ENCODE results near the gene CREG2.
"Not testable (repeated sequence)": the region's sequence is repeated elsewhere in the genome, so short reads cannot be mapped to it uniquely, and the experiment has no call there.

The CREG2 gene

DNA sequence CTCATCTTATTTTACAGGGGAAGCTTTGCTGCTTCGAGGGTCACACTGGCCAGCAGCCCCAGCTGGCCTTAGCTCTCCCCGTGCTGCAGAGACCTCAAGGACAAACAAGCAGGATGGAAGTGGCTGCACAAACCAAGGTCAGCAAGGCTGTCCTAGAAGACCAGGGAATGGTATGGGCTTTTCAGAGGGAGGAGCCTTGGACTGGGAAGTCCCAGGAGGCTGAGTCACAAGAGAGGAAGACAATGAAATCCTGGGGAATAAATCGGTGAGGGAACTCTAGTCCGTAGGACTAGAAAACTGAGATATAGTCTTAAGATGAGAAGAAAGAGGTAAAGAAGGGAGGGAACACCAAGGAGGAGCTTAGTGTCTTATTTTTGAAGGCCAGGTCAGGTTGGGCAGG is 15.7 kb downstream of the CREG2 start:
- DNase-seq (ENCODE audit: low read depth): no peak

DNA sequence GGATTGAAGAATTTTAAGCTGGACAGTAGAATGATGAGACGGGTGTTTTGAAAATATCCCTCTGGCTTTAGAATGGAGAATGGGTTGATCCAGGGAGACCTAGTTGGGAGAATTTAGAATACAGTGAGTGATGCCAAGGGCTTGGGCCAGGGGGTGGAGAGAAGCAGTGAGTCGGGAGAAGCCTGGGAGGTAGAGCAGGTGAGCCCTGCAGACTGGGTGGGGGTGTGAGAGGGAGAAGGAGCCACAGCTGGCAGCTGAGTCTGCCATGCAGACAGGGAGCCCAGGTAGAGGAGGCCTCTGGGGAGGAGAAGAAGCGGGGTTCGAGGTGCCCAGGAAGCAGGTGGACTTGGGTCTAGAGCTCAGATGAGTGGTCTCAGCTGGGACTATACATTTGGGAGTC is 18.2 kb downstream of the CREG2 start:
- no peak for DNase-seq (ENCODE audit: low read depth)

DNA sequence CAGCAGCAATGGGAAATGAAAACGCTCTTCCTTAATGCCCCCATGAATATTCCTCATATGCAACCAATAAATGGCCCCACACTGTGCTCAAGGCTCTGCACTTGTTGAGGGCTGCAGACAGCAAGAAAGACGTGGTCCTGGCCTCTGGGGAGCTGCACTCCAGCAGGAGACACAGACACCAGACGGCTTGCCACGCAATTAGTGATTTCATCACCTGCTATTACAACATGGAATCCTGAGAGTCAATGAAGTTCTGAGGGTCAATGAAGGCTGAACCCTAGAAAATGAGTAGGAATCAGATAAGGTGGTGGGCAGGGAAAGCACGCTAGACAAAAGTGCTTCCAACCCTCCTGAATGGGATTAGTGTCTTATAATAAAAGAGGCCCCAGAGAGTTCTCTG is 18.9 kb downstream of the CREG2 start:
- DNase-seq (ENCODE audit: low read depth): no peak

DNA sequence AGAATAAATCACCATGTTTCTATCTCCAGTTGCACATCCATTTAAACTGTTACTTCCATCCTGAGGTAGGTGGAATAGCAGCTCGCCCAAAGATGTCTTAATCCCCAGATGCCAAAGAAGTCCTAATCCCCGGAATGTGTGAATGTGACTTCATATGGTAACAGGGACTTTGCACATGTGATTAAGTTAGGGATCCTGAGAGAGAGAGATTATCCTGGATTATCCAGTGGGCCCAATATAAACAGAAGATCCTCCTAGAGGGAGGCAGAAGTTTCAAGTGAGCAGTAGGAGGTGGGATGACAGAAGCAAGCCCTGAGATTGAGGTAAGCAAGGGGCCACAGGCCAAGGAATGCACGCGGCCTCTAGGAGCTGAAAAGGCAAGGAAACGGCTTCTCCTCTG is 19.8 kb downstream of the CREG2 start:
- DNase-seq (ENCODE audit: low read depth): no peak

DNA sequence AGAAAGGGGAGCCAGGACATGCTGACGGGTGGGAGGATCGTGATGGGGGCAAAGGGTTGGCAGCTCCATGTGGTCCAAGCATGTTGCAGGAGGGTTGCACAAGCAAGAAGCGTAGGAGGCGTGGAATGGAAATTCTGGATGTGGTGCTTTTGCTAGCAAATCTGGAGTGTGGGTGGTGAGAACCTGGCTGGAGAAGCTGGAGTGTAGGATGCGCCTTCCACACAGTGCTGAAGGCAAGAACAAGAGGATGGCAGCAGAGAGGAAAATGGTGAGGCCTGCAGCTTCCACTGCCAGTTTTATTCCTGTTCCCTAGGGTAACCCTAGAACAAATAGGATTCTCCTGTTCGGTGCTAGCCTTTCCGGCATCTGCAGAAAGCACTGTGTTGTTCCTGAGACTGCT is 22.4 kb downstream of the CREG2 start:
- no peak for DNase-seq (ENCODE audit: low read depth)

DNA sequence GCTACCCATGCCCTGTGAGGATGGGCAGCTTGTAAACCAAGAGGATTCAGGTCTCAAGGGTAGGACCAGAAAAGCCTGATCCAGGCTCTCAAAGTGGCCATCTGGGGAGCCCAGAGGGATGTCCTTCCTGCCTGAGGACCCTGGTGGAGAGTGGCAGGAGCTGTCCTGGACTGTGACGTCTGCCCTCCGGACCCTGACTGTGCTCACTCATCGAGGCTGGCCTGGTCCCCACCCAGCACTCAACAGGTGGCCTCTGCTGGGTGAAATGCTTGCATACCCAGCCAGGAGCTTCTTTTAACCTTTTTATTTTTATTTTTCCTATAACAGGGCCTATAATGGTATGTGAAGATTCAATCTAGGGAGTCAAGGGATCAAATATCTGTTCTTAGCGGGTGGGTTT is 24.5 kb downstream of the CREG2 start:
- DNase-seq (ENCODE audit: low read depth): no peak

DNA sequence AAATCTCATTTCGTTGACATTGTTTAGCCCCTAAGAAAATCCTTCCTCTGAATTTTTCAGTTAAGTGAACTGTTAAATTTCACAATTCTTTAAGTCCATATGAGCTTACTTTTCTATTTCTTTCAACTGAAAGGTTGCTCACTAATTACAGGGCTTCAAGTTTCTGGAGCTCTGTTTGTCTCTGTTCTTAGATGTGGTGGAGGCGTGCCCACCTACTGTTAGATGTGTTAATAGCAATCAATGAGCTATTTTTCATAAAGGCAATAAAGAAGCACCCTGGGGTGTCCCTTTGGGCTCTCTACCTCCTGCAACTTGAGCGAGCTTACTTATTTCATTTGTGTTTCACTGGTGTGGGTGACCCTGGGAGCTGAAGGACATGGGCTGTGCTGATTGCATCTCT is 25.0 kb downstream of the CREG2 start:
- no peak for DNase-seq (ENCODE audit: low read depth)

DNA sequence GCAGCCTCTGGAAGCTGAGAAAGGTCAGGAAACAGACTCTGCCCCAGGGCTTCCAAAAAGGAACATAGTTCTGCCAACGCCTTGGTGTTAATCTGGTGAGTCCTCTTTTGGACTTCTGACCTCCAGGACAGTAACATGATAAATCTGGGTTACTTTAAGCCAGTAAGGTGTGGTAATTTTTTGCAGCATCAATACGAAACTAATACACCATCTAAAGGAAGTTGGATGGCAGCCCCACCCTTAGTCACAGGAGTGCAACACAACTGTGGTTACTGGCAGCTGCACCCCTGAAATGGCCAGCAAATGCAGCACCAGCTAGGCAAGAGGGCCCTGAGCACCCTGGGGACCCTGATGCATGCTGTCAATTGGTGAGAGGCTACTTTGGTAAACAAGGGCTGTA is 25.8 kb downstream of the CREG2 start:
- DNase-seq (ENCODE audit: low read depth): no peak

DNA sequence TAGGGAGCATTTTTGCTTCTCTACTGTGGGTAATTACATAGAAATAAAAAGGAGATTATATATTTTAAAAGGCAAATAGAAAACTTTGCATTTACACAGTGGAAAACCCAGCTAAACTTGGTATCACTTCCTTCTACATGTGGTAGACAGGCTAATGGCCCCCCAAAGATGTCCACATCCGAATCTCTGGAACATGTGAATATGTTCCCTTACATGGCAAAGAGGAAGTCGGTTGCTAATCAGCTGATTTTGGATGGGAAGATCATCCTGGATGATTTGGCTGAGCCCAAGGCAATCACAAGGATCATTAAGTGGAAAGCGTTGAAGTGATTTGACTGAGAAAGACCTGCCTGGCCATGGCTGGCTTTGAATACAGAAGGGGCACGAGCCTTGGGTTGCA is 26.2 kb downstream of the CREG2 start:
- DNase-seq (ENCODE audit: low read depth): no peak

DNA sequence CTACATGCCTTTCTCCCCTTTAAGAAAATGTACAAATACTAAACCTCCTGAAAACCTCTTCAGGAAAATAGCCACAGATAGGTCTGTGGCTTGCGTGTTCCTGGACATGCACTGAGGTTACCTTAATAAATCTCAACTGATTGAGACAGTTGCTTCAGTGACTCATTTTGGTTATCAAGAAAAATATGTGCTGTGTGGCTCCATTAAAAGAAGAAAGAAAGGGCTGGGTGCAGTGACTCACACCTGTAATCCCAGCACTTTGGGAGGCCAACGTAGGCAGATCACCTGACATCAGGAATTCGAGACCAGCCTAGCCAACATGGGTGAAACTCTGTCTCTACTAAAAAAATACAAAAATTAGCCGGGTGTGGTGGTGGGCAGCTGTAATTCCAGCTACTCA is 27.1 kb downstream of the CREG2 start:
- DNase-seq (ENCODE audit: low read depth): no peak

DNA sequence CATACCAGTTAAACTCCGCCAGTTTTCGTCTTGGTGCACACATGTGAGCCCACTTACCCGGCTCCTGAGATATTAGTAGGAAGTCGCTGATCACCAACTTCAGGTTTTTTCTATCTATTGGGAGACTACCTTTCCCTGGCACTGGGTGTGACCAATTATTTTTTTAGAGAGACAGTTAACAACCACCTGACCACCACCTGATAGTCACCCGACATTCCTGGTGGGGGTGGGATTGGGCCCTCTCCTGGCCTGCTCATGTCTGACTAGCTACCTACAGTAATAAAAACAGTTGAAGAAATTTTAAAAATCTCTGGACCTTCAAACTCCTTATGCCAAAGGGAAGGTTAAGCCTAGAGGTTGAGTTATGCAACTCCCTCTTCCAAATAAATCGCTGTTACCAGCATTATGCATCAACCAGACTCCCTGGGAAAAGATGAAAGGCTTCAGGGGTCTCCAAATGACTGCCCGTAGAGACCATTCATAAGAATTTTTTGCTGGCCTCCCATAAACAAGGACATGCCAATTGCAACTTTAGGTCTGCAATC is 27.8 kb downstream of the CREG2 start:
- DNase-seq (ENCODE audit: low read depth): no peak

DNA sequence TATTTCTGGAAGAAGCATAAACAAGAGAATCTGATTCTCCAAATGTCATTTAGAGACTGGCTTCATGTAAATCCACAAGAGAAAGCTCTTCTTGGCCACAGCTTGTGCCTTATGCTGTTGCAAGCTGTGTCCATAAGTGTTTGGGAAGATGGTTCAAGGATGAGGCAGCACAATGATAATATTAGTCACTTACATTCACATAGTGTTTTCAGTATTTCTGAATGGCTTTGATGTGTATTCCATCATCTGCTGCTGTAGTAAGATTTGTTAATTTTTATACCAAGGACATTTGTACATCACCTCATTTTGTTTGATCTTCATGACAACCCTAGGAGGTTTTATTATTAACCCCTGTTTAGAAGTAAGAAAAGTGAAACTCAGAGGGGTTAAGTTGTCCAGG is 29.9 kb downstream of the CREG2 start:
- no peak for DNase-seq (ENCODE audit: low read depth)

DNA sequence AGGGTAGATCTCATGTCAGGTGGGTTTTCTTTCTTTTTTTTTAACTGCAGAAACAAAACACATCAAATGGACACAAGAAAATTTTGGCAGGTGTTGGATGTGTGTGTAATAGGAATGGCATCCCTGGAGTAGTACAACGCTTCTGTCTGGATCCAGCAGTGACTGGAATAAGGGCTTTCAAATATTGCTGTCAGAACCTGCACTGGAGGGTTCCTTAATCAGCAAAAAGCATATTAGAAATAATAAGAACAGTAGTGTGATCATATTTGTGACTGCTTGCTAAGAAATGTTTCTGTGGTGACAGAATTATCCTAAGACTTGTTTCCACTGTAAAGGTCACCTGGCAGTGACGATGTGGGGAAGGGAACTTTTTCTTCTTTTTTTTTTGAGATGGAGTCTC is 30.8 kb downstream of the CREG2 start:
- DNase-seq (ENCODE audit: low read depth): no peak

DNA sequence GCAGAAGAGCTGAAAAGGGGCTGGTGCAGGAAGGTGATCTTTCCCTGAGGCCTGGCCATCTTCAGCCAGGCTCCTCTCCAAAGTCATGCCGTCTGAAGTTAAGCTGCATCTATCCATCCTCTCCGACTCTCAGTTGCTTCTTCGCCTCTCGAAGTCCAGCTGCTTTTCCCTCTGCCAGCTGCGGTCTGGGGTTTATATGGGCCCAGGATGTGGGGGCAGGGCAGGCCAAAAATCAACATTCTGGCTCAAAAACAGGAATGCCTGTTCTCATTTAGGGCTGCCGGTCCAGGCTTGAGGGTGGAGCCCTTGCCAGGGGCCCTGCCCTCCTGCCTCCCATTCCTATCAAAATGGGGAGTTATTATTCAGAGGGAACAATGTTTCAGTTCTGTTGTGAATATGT is 31.2 kb downstream of the CREG2 start:
- no peak for DNase-seq (ENCODE audit: low read depth)

DNA sequence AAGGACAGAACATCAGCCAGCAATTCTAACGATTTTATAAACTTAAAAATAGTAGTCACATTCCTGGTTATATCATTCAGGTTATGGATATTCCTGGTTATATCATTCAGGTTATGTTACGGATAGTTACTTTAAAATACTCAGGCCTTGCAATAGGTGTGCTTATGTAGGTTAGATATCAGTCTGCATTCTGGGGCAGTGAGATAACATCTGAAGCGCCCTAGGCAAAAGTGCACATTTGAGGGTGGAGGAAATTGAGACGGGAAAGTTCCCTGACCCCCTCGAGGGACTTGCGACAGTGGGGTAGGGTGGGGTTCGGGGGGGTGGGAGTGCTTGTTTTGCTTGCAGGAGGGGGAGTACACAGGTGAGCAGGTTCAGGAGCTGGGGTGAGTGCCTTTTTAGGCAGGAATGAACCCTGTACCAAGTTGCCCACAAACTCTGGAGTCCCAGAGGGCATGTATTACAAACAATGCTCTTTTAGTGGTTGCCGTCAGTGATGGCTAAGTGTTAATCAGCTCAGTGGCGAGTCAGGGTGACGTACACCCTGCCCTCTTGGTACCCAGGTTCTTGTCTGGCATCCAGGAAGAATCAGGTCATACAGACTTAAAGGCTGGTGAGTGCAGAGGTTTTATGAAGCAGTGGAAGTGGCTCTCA is 31.8 kb downstream of the CREG2 start:
- no peak for DNase-seq (ENCODE audit: low read depth)

DNA sequence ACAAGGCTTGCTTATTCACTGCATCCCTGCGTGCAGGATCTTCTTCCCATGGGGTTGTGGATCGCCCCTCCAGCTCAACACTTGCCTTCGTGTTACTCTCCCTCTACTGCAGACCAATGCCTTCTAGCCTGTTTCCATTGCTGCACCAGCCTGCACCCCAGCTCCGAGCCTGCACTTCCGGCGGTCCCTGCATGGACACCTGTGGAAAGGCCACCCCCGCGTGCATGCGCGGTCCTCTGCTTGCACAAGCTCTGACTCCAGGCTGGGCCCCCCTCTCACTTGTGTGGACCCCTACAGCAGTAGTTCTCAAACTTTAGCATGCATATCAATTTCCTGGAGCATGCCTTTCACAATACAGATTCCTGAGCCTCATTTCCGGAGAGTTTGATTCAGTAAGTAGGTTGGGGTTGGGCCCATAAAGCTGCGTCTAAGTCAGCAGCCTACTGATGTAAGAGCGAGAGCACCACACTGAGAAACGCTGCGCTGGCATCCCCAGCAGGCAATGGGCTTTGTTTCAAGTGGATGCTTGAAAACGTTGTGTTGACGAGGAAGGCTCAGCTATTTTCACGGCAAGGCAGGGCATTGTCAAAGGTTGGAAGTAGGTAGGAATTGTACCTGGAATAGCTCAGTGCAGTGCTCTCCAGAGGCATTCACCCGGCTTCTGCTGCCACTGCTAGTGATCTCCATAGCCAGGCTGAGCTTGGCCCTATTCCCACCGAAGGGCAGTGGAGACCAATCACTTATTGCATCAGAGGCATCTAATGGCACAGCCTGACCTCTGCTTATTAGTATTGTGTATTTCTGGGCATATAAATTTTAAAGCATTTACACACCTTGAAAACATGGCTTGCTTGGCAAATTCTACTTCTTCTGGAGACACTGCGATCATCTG is 32.6 kb downstream of the CREG2 start:
- no peak for DNase-seq (ENCODE audit: low read depth)

DNA sequence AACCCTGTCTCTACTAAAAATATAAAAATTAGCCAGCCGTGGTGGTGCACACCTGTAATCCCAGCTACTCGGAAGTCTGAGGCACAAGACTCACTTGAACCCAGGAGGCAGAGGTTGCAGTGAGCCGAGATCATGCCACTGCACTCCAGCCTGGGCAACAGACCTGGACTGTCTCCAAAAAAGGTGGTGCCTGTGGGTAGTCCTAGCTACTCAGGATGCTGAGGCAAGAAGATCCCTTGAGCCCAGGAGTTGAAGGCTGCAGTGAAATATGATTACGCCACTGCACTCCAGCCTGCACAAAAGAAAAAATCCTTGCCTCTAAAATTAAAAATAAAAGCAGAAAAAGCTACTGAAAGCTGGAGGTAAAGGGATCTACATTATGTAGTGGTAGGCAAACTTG is 34.7 kb downstream of the CREG2 start:
- DNase-seq (ENCODE audit: low read depth): not testable (repeated sequence)

DNA sequence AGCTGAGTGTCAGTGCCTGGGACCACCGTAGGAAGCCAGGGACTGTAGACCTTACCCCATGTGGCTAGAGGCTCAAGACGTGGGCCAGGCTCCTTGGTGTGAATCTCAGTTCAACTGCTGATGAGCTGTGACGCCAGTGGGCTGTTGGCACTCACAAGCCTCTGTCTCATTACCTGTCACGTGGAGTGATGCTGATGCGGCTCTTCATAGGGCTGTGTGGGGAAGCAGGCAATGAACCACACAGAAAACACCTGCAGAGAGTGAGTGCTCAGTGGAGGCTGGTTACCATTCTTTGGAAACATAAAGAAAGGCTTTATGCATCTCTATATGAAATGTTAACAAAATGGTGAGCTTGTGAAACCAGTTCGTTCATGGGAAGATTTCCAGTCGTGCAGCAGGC is 36.1 kb downstream of the CREG2 start:
- DNase-seq (ENCODE audit: low read depth): no peak

DNA sequence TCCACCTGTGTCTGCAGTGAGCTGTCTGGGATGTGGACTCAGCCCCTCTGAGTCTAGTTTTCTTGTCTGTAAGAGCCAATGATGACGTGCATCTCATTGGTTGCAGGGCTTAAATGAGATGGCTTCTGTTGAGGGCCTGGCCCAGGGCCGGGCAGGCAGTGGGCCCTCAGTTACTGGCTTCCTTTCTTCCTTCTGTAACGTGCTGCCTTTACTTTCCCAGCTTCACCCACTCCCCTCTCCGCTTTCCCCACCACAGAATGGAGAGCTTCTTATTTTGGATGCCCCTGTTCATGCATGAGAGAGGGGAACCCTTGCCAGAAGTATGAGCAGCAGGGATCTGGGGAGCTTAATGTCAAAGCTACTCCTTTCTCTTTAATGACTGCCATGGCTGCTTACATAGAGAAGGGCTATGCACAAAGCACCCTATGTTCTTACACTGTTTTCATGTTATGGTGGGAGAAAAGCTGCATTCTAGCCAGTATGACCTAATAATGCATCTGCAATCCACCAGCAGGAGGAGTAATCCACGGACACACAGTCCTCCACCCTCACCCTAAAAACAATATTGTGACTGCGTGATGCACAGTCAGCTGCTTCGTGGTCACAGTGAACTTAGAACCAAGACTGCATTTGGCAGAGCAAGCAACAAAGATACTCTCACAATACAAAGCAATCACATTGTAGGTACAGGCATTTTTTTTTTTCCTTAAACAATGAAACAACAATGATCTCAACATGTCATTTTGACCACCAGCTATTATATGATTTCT is 37.2 kb downstream of the CREG2 start:
- DNase-seq (ENCODE audit: low read depth): no peak

DNA sequence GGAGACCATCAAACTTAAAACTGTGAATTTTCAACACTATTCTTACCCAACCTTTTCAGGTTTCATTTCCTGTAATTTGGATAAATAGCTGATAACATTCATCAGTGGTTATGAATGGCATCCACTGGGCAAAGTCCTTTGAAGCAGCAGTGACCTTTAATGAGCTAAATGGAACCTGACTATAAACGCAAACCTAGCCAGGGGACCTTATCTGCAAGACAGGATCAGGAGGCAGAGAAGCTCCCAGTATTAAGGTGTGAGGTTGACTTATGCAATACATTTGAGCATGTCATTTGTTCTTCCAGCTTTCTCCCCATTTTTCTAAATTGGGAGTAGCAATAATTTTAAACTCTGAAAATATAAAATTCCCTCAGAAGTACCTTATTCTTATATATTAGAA is 38.4 kb downstream of the CREG2 start:
- no peak for DNase-seq (ENCODE audit: low read depth)

DNA sequence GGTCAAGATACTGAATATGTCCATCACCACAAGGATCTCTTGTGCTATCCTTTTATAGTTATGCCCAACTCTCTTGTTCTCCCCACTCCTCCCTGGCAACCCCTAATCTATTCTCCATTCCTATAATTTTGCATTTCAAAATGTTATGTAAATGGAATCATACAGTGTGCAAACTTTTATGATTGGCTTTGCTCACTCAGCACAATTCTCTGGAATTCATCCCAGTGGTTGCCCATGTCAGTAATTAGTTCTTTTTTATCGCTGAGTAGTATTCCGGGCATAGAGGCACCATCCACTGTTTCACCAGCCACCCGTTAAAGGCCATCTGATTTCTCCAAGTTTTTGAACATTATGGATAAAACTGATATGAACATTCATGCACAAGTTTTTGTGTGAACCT is 40.4 kb downstream of the CREG2 start:
- no peak for DNase-seq (ENCODE audit: low read depth)

DNA sequence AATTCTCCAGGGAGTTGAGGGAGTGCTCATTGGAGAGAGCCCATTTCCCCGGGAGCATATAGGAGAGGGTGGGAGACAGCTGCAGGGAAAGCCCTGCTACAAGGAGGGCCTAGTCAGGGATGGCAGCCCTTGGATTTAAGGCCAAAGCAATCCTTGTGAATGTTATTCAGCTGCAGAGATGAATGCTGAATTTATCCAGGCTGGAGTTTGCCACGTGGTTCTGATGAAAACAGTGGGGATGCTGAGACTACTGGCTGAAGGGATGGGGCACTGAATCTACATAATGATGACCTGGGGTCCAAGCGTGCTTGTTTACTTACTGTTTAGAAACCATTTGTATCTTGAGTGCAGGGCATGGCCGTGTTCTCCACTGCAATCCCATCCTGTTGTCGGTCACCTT is 43.2 kb downstream of the CREG2 start:
- DNase-seq (ENCODE audit: low read depth): no peak

DNA sequence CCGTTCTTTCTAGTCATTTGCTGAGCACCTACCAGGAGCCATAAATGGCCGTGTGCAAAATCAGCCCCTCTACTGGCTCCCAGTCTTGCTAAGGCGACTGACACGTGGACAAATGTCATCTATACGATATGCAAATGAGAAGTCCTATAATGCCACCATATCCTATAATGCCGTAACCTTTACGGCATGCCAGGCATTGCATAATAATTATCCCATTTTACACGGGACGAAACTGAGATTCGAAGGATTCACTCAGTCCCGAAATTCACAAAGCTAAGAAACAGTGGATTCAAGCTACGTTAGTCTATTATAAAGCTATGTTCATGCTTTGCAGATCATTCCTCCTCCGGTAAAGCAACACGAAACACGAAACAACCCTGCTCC is 44.7 kb downstream of the CREG2 start:
- DNase-seq (ENCODE audit: low read depth): no peak

All from T-helper 22 cell (primary cell).